T-helper 2 cell treated with Interferon-gamma antibody and Interleukin-4, amounts not matched to agents 5 μg/mL and 100 μg/mL, for 36 hours (primary cell): Measurements from ENCODE around the gene FAM168B.

Experiments used
- DNase-seq: peaks from one replicate; pipeline ENCODE4 v3.0.0; 2021; ENCODE audit warnings: low spot score
- H3K27ac Mint-ChIP-seq: one replicate; pipeline ENCODE4 v1.8.0; 2021; ENCODE audit warnings: mild to moderate bottlenecking, mixed read lengths
- H3K27me3 Mint-ChIP-seq: one replicate; pipeline ENCODE4 v1.8.0; 2021; ENCODE audit warnings: low read depth, mixed read lengths
- H3K36me3 Mint-ChIP-seq: one replicate; pipeline ENCODE4 v1.8.0; 2021; ENCODE audit warnings: low read depth, mixed read lengths
- H3K4me1 Mint-ChIP-seq: one replicate; pipeline ENCODE4 v1.8.0; 2021; ENCODE audit warnings: low read depth, mixed read lengths
- H3K4me3 Mint-ChIP-seq: one replicate; pipeline ENCODE4 v1.8.0; 2022; ENCODE audit warnings: mild to moderate bottlenecking, moderate library complexity, mixed read lengths
- H3K9me3 Mint-ChIP-seq: one replicate; pipeline ENCODE4 v1.8.0; 2021; ENCODE audit warnings: mixed read lengths

The FAM168B gene

GRCh38 chr2:131055169-131056065 lies 37.8 kb downstream of the FAM168B start:
- peaks cover 4% of the 10 kb centered on the region for H3K4me1 Mint-ChIP-seq
- H3K27ac Mint-ChIP-seq = no peak overlapping the region
- H3K4me3 Mint-ChIP-seq = no peak overlapping the region
- H3K9me3 Mint-ChIP-seq = no peaks in the 10 kb centered on the region
- DNase-seq = no peak
- no peaks in the 10 kb centered on the region for H3K27me3 Mint-ChIP-seq
- peaks cover 52% of the 10 kb centered on the region for H3K36me3 Mint-ChIP-seq

GRCh38 chr2:131054488-131054887 lies 38.8 kb downstream of the FAM168B start:
- no peak overlapping the region for H3K27ac Mint-ChIP-seq
- H3K36me3 Mint-ChIP-seq = peaks cover 57% of the 10 kb centered on the region
- no peaks in the 10 kb centered on the region for H3K27me3 Mint-ChIP-seq
- no peak for DNase-seq
- no peaks in the 10 kb centered on the region for H3K9me3 Mint-ChIP-seq
- H3K4me1 Mint-ChIP-seq = peaks cover 4% of the 10 kb centered on the region
- no peak overlapping the region for H3K4me3 Mint-ChIP-seq

GRCh38 chr2:131052741-131053263 lies 40.5 kb downstream of the FAM168B start:
- no peak overlapping the region for H3K27ac Mint-ChIP-seq
- no peak overlapping the region for H3K4me3 Mint-ChIP-seq
- no peak for DNase-seq
- H3K9me3 Mint-ChIP-seq = no peaks in the 10 kb centered on the region
- no peaks in the 10 kb centered on the region for H3K27me3 Mint-ChIP-seq
- H3K4me1 Mint-ChIP-seq = no peaks in the 10 kb centered on the region
- H3K36me3 Mint-ChIP-seq = peaks cover 56% of the 10 kb centered on the region

- H3K36me3 Mint-ChIP-seq = peaks cover 57% of the 10 kb centered on the region
- no peak overlapping the region for H3K4me3 Mint-ChIP-seq
- H3K27me3 Mint-ChIP-seq = no peaks in the 10 kb centered on the region
- no peaks in the 10 kb centered on the region for H3K4me1 Mint-ChIP-seq
- H3K9me3 Mint-ChIP-seq = no peaks in the 10 kb centered on the region
- H3K27ac Mint-ChIP-seq = no peak overlapping the region
- DNase-seq = no peak
Measured at GRCh38 chr2:131050896-131051295, 42.4 kb downstream of the FAM168B start.

GRCh38 chr2:131049150-131049718 lies 44.0 kb downstream of the FAM168B start:
- no peaks in the 10 kb centered on the region for H3K27me3 Mint-ChIP-seq
- no peak for DNase-seq
- H3K4me1 Mint-ChIP-seq = no peaks in the 10 kb centered on the region
- no peak overlapping the region for H3K27ac Mint-ChIP-seq
- peaks cover 44% of the 10 kb centered on the region for H3K36me3 Mint-ChIP-seq
- H3K4me3 Mint-ChIP-seq = no peak overlapping the region
- H3K9me3 Mint-ChIP-seq = no peaks in the 10 kb centered on the region

- H3K27ac Mint-ChIP-seq = no peak overlapping the region
Measured at GRCh38 chr2:131048641-131049040, 44.6 kb downstream of the FAM168B start.

GRCh38 chr2:131047920-131048560 lies 45.2 kb downstream of the FAM168B start:
- no peak for DNase-seq
- H3K27me3 Mint-ChIP-seq = no peaks in the 10 kb centered on the region
- H3K4me1 Mint-ChIP-seq = no peaks in the 10 kb centered on the region
- peaks cover 37% of the 10 kb centered on the region for H3K36me3 Mint-ChIP-seq
- H3K27ac Mint-ChIP-seq = no peak overlapping the region
- H3K4me3 Mint-ChIP-seq = no peak overlapping the region
- H3K9me3 Mint-ChIP-seq = no peaks in the 10 kb centered on the region

More at GRCh38 chr2:131048641-131049040, 44.6 kb downstream of the FAM168B start:
- H3K4me3 Mint-ChIP-seq = no peak overlapping the region
- no peaks in the 10 kb centered on the region for H3K27me3 Mint-ChIP-seq
- H3K4me1 Mint-ChIP-seq = no peaks in the 10 kb centered on the region
- peaks cover 43% of the 10 kb centered on the region for H3K36me3 Mint-ChIP-seq
- no peaks in the 10 kb centered on the region for H3K9me3 Mint-ChIP-seq
- no peak for DNase-seq

GRCh38 chr2:131046918-131047652 lies 46.2 kb downstream of the FAM168B start:
- no peak overlapping the region for H3K27ac Mint-ChIP-seq
- DNase-seq = no peak
- H3K36me3 Mint-ChIP-seq = peaks cover 29% of the 10 kb centered on the region
- H3K4me1 Mint-ChIP-seq = peaks cover 3% of the 10 kb centered on the region
- no peaks in the 10 kb centered on the region for H3K27me3 Mint-ChIP-seq
- no peaks in the 10 kb centered on the region for H3K9me3 Mint-ChIP-seq
- H3K4me3 Mint-ChIP-seq = no peak overlapping the region

GRCh38 chr2:131046028-131046917 lies 47.0 kb downstream of the FAM168B start:
- Mint-ChIP-seq H3K27ac (no peak overlapping the region), H3K9me3 (no peaks in the 10 kb centered on the region), H3K4me3 (no peak overlapping the region), H3K36me3 (peaks cover 22% of the 10 kb centered on the region), H3K4me1 (peaks cover 10% of the 10 kb centered on the region), H3K27me3 (no peaks in the 10 kb centered on the region)
- DNase-seq = no peak

- Mint-ChIP-seq H3K4me3 (no peak overlapping the region), H3K27ac (no peak overlapping the region), H3K9me3 (no peaks in the 10 kb centered on the region), H3K4me1 (peaks cover 15% of the 10 kb centered on the region), H3K36me3 (peaks cover 22% of the 10 kb centered on the region), H3K27me3 (peaks cover 5% of the 10 kb centered on the region)
- DNase-seq = no peak
Measured at GRCh38 chr2:131045286-131046027, 47.8 kb downstream of the FAM168B start.

- Mint-ChIP-seq H3K4me3 (no peak overlapping the region), H3K9me3 (no peaks in the 10 kb centered on the region), H3K27me3 (peaks cover 5% of the 10 kb centered on the region), H3K27ac (no peak overlapping the region), H3K36me3 (peaks cover 17% of the 10 kb centered on the region), H3K4me1 (peaks cover 15% of the 10 kb centered on the region)
- DNase-seq = no peak
Measured at GRCh38 chr2:131044757-131045150, 48.5 kb downstream of the FAM168B start.

- peaks cover 14% of the 10 kb centered on the region for H3K36me3 Mint-ChIP-seq
- peaks cover 9% of the 10 kb centered on the region for H3K27me3 Mint-ChIP-seq
- no peak overlapping the region for H3K4me3 Mint-ChIP-seq
- DNase-seq = no peak
- H3K9me3 Mint-ChIP-seq = no peaks in the 10 kb centered on the region
- H3K4me1 Mint-ChIP-seq = peaks cover 15% of the 10 kb centered on the region
- no peak overlapping the region for H3K27ac Mint-ChIP-seq
Measured at GRCh38 chr2:131044075-131044756, 49.0 kb downstream of the FAM168B start.
